Measurements from ENCODE around the gene SLC9A3.

SLC9A3 gene

DNA sequence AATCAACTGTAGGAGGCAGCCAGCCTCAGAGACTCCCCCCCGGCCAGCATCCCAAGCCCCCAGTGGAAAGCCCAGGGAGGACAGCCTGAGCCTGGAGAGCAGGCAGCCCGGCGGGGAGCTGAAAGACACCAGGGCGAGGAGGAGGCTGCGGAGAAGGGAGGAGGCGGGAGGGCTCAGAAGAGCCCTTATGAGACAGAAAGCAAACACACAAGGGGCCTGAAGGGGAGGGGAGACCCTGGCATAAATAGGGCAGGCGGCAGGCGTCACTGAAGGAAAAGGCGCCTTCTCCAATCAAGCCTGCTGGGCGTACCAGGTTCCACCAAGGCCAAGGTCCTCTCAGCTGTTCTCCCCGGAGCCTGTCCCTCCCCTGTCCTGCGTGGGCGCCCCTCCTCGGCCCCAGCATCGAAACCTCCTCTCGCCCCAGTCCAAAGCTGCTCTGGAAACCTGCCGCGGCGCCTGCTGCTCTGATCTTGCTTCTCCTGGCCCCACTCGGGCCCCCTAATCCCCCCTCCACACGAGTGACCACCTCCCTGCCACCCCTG is 1.3 kb downstream of the SLC9A3 start:
- ChIA-PET POLR2A (no interaction called here), CTCF (no interaction called here)
- H3K4me3 ChIP-seq (ENCODE audit: low read depth, low read length): no peak overlapping the region
- DNase-seq (ENCODE audit: low read depth, low spot score): no peak
- TF ChIP-seq, protein P1, sequence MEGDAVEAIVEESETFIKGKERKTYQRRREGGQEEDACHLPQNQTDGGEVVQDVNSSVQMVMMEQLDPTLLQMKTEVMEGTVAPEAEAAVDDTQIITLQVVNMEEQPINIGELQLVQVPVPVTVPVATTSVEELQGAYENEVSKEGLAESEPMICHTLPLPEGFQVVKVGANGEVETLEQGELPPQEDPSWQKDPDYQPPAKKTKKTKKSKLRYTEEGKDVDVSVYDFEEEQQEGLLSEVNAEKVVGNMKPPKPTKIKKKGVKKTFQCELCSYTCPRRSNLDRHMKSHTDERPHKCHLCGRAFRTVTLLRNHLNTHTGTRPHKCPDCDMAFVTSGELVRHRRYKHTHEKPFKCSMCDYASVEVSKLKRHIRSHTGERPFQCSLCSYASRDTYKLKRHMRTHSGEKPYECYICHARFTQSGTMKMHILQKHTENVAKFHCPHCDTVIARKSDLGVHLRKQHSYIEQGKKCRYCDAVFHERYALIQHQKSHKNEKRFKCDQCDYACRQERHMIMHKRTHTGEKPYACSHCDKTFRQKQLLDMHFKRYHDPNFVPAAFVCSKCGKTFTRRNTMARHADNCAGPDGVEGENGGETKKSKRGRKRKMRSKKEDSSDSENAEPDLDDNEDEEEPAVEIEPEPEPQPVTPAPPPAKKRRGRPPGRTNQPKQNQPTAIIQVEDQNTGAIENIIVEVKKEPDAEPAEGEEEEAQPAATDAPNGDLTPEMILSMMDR (IDR thresholded peaks at IDR 0.05; ENCODE audit: insufficient read depth, low read length, missing control alignments): no peak

DNA sequence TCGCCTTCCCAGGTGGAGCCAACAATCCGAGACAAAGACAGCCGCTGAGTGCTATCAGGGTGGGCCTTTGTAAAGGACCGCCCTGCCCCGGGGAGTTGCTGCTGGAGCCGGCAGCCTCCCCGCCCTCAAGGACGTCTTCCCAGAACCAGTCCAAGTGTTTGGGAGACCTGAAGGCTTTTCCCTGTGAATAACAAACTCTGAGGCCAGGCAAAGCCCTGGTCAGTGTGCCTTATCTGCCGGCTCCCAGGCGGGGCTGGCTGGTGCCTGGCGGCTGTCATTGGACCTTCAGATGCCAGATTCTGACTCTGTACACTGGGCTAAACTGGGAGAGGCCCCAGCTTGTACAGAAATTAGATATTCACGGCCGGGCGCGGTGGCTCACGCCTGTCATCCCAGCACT is 2.1 kb downstream of the SLC9A3 start:
- ChIA-PET POLR2A (no interaction called here), CTCF (no interaction called here)
- DNase-seq (ENCODE audit: low read depth, low spot score): no peak

DNA sequence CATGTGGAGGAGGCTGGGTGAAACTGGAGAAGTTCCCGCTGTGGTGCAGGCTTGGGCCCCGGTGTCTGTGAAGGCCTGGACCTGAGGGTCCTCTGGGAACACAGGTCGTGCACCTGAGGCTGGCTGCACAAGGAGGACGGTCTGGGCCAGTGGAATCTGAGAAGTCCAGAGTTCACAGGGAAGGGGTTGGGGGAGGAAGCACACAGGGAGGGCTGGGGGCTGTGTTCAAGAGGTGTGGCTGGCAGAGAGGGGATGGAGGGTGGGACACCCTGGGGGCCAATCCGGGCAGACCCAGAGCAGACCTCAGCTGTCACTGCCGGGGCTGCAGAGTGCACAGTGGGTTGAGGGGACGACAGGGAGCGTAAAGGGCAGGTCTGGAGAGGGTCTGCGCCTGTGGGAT is 2.6 kb downstream of the SLC9A3 start:
- no peak overlapping the region for H3K4me3 ChIP-seq (ENCODE audit: low read depth, low read length)
- TF ChIP-seq, protein P1 (IDR thresholded peaks at IDR 0.05; ENCODE audit: insufficient read depth, low read length, missing control alignments): no peak
- ChIA-PET CTCF (no interaction called here), POLR2A (no interaction called here)
- no peak for DNase-seq (ENCODE audit: low read depth, low spot score)

More for the DNA sequence above, 2.1 kb downstream of the SLC9A3 start:
- TF ChIP-seq, protein P1 (IDR thresholded peaks at IDR 0.05; ENCODE audit: insufficient read depth, low read length, missing control alignments): no peak
- H3K4me3 ChIP-seq (ENCODE audit: low read depth, low read length): no peak overlapping the region

DNA sequence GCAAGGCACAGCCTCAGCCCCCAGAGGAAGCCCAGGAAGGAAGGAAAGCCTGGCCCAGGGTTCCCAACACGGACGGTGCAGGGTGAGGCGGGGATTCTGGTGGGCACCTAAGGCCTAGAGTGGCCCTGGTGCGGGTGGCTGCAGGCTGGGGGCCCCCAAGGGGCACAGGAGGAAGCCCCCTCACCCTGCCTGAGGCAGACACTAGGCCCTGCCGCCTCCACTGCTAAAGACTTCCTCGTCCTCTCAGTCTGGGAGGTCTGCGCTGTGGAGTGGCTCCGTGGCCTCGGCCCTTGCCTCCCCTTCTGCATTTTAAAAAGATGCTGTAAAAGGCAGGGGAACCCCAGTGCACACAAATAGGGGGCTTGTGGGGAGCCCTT is 3.4 kb downstream of the SLC9A3 start:
- ChIA-PET CTCF (no interaction called here), POLR2A (interaction anchor here (0.5 kb wide), 1 partner anchor 39 kb away, joined by 3 read pairs; no protein-coding TSS in a partner anchor)
- no peak overlapping the region for H3K4me3 ChIP-seq (ENCODE audit: low read depth, low read length)
- TF ChIP-seq, protein P1 (IDR thresholded peaks at IDR 0.05; ENCODE audit: insufficient read depth, low read length, missing control alignments): no peak
- DNase-seq (ENCODE audit: low read depth, low spot score): no peak

DNA sequence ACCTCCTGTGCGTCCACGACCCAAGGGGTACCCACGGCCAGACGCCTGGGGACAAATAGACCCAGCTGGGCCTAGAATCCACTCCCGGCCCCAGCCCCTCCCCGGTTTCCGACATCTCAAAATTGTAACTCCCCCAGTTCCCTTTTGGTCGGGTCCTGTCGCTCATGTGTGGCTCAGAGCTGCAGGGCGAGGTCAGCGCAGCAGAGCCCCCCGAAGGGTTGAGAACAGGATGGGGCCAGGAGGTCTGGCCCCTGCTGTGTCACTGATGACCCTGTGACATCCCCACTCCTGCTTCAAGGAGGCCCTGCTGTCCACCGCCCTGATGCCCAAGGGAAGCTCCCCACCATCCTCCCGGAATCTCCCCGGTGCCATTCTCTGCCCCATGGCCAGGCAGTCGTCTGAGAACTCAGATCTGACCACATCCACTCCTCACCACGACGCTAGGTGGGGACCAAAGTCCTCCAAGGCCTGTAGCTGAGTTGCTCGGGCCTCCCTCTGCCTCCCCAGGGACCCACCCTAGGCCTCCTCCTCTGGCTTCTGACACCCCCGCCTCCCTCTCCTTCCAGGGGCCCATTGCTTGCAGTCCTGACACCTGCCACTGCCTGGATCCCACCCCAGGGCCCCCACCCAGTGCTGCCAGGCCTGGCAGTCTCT is 3.9 kb downstream of the SLC9A3 start:
- ChIA-PET POLR2A (interaction anchor here (0.5 kb wide), 1 partner anchor 39 kb away, joined by 3 read pairs; no protein-coding TSS in a partner anchor), CTCF (no interaction called here)
- no peak overlapping the region for H3K4me3 ChIP-seq (ENCODE audit: low read depth, low read length)
- DNase-seq (ENCODE audit: low read depth, low spot score): no peak
- TF ChIP-seq, protein P1 (IDR thresholded peaks at IDR 0.05; ENCODE audit: insufficient read depth, low read length, missing control alignments): no peak

DNA sequence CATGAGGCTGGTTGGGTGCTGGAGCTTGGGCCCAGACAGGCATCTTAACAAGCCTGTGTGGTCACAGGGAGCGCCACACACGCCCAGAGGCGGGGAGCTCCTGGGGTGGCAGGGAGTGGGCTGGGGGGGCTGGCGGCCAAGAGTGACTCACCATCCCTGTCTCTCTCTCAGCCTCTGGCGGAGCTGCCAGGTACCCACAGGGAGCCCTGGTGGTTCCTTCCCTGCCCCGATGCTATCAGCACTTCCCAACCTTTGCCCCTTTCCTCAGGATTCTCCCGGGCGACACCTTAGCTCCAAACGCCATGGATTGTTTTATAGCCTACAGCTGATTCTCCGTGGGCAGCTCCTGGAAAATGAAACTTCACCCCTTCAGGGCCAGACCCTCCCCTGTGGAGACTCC is 5.5 kb downstream of the SLC9A3 start:
- DNase-seq (ENCODE audit: low read depth, low spot score): no peak
- CTCF ChIA-PET: no interaction called here
- TF ChIP-seq, protein P1 (IDR thresholded peaks at IDR 0.05; ENCODE audit: insufficient read depth, low read length, missing control alignments): no peak
- H3K4me3 ChIP-seq (ENCODE audit: low read depth, low read length): no peak overlapping the region
- POLR2A ChIA-PET: no interaction called here
